ENCODE data around the gene NCK1. TPM values are rescaled to one million over a fixed set of nuclear protein-coding genes. Genes with fewer than 3 reads are reported as not detected.

NCK1 gene
- total and polyA plus RNA-seq, 5 experiments from 2014 or later, result 36.1 to 62.2 (median 44.3) TPM

Other genes starting within 250 kb of the NCK1 start
- 10 to 100 TPM; 47.7 to 51.2 TPM for gene STAG1, start 109.8 kb upstream of the NCK1 start, total RNA-seq
- gene STAG1, start 109.8 kb upstream of the NCK1 start, polyA plus RNA-seq, result 10 to 100 TPM; 15.1 to 17.5 (median 16.9) TPM
- gene SLC35G2, start 43.1 kb upstream of the NCK1 start, total RNA-seq, result not detected
- 1 to 10 TPM in 1 of 3 donors, under 1 TPM in 1, not detected in 1; 0.16 to 1.2 TPM for gene SLC35G2, start 43.1 kb upstream of the NCK1 start, polyA plus RNA-seq
- 1 to 10 TPM; 3.6 to 3.9 TPM for gene IL20RB, start 95.8 kb downstream of the NCK1 start, total RNA-seq
- gene IL20RB, start 95.8 kb downstream of the NCK1 start, polyA plus RNA-seq, result under 1 TPM in 1 of 3 donors, not detected in 2; 0.68 TPM

Measured in naive thymus-derived CD8-positive, alpha-beta T cell (primary cell).